A673 (cell line): Measurements from ENCODE around the gene TOM1L2.

Source experiments
- EZH2 ChIP-seq: fragments of 200-600 bp; sonication (generic); IDR thresholded peaks from 2 replicates; pipeline ENCODE4 v1.6.1; 2017; ENCODE audit warnings: borderline replicate concordance, low read depth, mild to moderate bottlenecking, mixed read lengths, antibody characterized with exemption, low read length; ENCODE audit not compliant: poor library complexity, severe bottlenecking
- TF ChIP-seq, protein P1 (sequence below): fragments of 300-800, 200-600 bp; sonication (generic); conservative IDR thresholded peaks from 2 replicates; pipeline ENCODE4 v1.5.1; 2017; ENCODE audit warnings: low read depth, mild to moderate bottlenecking, antibody characterized with exemption, low read length, moderate library complexity, mixed read lengths

GRCh38 chr17:17823433-17824118 lies 148.6 kb downstream of the TOM1L2 start:
- no peak for TF ChIP-seq EZH2
- TF ChIP-seq, protein P1, sequence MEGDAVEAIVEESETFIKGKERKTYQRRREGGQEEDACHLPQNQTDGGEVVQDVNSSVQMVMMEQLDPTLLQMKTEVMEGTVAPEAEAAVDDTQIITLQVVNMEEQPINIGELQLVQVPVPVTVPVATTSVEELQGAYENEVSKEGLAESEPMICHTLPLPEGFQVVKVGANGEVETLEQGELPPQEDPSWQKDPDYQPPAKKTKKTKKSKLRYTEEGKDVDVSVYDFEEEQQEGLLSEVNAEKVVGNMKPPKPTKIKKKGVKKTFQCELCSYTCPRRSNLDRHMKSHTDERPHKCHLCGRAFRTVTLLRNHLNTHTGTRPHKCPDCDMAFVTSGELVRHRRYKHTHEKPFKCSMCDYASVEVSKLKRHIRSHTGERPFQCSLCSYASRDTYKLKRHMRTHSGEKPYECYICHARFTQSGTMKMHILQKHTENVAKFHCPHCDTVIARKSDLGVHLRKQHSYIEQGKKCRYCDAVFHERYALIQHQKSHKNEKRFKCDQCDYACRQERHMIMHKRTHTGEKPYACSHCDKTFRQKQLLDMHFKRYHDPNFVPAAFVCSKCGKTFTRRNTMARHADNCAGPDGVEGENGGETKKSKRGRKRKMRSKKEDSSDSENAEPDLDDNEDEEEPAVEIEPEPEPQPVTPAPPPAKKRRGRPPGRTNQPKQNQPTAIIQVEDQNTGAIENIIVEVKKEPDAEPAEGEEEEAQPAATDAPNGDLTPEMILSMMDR = no peak
